Measurements from ENCODE around the gene IMPDH1. TPM values are rescaled to one million over a fixed set of nuclear protein-coding genes. Genes with fewer than 3 reads are reported as not detected.

Gene IMPDH1
- total and polyA plus RNA-seq, 9 of the 15 experiments (the other 6 are each of a cell fraction or from before 2014, with no cell fraction given) = 0.80 to 118 (median 64.3) TPM

DNA sequence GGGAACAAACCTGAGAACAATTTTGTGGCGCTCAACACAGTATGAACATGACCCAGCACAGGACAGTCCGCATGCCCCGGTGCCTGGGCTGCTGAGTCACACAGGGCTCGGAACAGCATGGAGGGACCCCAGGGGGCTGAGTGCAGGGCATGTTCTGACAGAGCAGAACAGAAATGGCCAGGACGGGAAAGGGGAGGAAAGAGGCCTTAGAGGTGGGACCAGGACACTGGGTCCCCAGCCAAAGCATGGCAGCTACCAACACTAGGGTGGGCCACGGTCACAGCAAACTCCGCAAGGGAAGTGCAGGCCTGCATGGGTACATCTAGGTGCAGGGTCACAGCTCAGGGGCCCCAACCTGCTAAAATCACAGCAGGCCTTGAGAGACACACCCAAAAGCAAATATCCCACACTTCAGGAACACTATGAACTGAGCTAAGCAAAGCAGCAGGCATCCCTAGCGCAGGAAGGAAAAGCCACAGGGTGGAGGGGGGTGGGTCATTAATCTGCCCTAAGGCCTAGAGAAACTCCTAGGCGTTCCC is 5.6 kb downstream of the IMPDH1 start:
- peak; percentile 54 for FAIRE-seq
- Histone ChIP-seq H3K27ac (ENCODE audit: extremely low read depth, low read depth, low read length) (no peak overlapping the region), H3K9me1 (ENCODE audit: control insufficient read depth, insufficient read depth, low read length) (no peaks in the 10 kb centered on the region), H3K79me2 (ENCODE audit: control insufficient read depth, insufficient read depth, low read length) (peaks cover 27% of the 10 kb centered on the region), H4K20me1 (replicated peaks; ENCODE audit: control insufficient read depth, insufficient read depth, low read length) (no peaks in the 10 kb centered on the region; the same call in 1 of the 2 replicates), H3K9ac (ENCODE audit: insufficient read depth in 1 of 2, low read depth in 2 of 2, low read length in 2 of 2) (peak overlapping the region; percentile 89 to 99), H2AFZ (ENCODE audit: low read depth, low read length) (no peak overlapping the region), H3K36me3 (ENCODE audit: control insufficient read depth, insufficient read depth, low read length) (peaks cover 47% of the 10 kb centered on the region; the same call in 2 of the 3 replicates), H3K4me3 (peak overlapping the region; percentile 68; the same call in 1 of the 2 replicates), H3K4me1 (replicated peaks in 1 of 2; ENCODE audit: control insufficient read depth in 2 of 2, insufficient read depth in 2 of 2, low read length in 2 of 2) (peaks cover 48 to 52% of the 10 kb centered on the region in 2 experiments), H3K27me3 (ENCODE audit: control insufficient read depth in 2 of 2, insufficient read depth in 2 of 2, low read length in 2 of 2) (no peaks in the 10 kb centered on the region), H3K9me3 (replicated peaks; ENCODE audit: control insufficient read depth, insufficient read depth, low read depth, low read length) (no peaks in the 10 kb centered on the region), H3K4me2 (ENCODE audit: insufficient read depth, low read length) (peak overlapping the region; percentile 92)
- no peak; the same call in 2 of the 3 replicates for ATAC-seq
- intact Hi-C loops (cut with micrococcal nuclease) (no loop called here), in situ Hi-C loops (cut with MboI) (no loop called here)
- DNase-seq (ENCODE audit: extremely low read depth in 1 of 4, low spot score in 3 of 4) = peak in 2 of 4 experiments; percentile 27 to 43
- no TSS peak for BruUV-seq (replicated peaks)
- 50% methylated on average over 9 of the region's 9 CpGs for WGBS (ENCODE audit: insufficient coverage, low coverage, missing lambda C conversion rate)
- POLR2A ChIA-PET = interaction anchor here (0.5 to 1.2 kb wide), 7 partner anchors 12 to 478 kb away, joined by 3 to 6 read pairs (median 3); no protein-coding TSS in a partner anchor
- CTCF ChIA-PET (ENCODE audit: low intra/inter-chr PET ratio) = no interaction called here
- TF ChIP-seq, protein P1, sequence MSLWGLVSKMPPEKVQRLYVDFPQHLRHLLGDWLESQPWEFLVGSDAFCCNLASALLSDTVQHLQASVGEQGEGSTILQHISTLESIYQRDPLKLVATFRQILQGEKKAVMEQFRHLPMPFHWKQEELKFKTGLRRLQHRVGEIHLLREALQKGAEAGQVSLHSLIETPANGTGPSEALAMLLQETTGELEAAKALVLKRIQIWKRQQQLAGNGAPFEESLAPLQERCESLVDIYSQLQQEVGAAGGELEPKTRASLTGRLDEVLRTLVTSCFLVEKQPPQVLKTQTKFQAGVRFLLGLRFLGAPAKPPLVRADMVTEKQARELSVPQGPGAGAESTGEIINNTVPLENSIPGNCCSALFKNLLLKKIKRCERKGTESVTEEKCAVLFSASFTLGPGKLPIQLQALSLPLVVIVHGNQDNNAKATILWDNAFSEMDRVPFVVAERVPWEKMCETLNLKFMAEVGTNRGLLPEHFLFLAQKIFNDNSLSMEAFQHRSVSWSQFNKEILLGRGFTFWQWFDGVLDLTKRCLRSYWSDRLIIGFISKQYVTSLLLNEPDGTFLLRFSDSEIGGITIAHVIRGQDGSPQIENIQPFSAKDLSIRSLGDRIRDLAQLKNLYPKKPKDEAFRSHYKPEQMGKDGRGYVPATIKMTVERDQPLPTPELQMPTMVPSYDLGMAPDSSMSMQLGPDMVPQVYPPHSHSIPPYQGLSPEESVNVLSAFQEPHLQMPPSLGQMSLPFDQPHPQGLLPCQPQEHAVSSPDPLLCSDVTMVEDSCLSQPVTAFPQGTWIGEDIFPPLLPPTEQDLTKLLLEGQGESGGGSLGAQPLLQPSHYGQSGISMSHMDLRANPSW (CRISPR knock-in tag; IDR thresholded peaks at IDR 0.05) = 0 out of 2 replicates have a peak, but pooled peaks have one; percentile 54
- TF ChIP-seq HNRNPK (IDR thresholded peaks at IDR 0.05; ENCODE audit: low read depth, low read length, poor library complexity, severe bottlenecking) (no peak), TCF7 (IDR thresholded peaks at IDR 0.05; ENCODE audit: borderline replicate concordance) (no peak), GTF2F1 (IDR thresholded peaks at IDR 0.05; ENCODE audit: low read depth, low read length) (no peak), THRAP3 (IDR thresholded peaks at IDR 0.05; ENCODE audit: borderline replicate concordance) (no peak), FUS (optimal IDR thresholded peaks at IDR 0.05; ENCODE audit: low read depth, low read length) (no peak), FOXA1 (IDR thresholded peaks at IDR 0.05; ENCODE audit: borderline replicate concordance) (no peak), GABPA (tag; conservative IDR thresholded peaks at IDR 0.05; ENCODE audit: low read depth) (no peak), ZBTB7A (IDR thresholded peaks at IDR 0.05; ENCODE audit: borderline replicate concordance, control insufficient read depth, low read depth, low read length) (peak; percentile 72; the same call in 1 of the 2 replicates), POLR2G (IDR thresholded peaks at IDR 0.05; ENCODE audit: low read depth, low read length) (0 out of 2 replicates have a peak, but pooled peaks have one; percentile 14), HMGXB4 (CRISPR knock-in tag; IDR thresholded peaks at IDR 0.05) (peak; percentile 75; the same call in 1 of the 2 replicates), WHSC1 (IDR thresholded peaks at IDR 0.05; ENCODE audit: low read length) (peak; percentile 66), DMBX1 (CRISPR knock-in tag; IDR thresholded peaks at IDR 0.05; ENCODE audit: borderline replicate concordance) (no peak), NRF1 (conservative IDR thresholded peaks at IDR 0.05 in 1 of 2, IDR thresholded peaks at IDR 0.05 in 1 of 2) (0 out of 4 replicates have a peak, but pooled peaks of 1 of the 2 experiments have one; percentile 30), ZKSCAN8 (CRISPR knock-in tag; IDR thresholded peaks at IDR 0.05) (no peak), BCL6 (CRISPR knock-in tag; IDR thresholded peaks at IDR 0.05) (no peak)
- TF ChIP-seq, protein P2, sequence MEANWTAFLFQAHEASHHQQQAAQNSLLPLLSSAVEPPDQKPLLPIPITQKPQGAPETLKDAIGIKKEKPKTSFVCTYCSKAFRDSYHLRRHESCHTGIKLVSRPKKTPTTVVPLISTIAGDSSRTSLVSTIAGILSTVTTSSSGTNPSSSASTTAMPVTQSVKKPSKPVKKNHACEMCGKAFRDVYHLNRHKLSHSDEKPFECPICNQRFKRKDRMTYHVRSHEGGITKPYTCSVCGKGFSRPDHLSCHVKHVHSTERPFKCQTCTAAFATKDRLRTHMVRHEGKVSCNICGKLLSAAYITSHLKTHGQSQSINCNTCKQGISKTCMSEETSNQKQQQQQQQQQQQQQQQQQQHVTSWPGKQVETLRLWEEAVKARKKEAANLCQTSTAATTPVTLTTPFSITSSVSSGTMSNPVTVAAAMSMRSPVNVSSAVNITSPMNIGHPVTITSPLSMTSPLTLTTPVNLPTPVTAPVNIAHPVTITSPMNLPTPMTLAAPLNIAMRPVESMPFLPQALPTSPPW (CRISPR knock-in tag; IDR thresholded peaks at IDR 0.05) = no peak
